Bone marrow (tissue), 2 donors: ENCODE results near the gene CENPB.
A peak's percentile ranks its signal among the peaks of the same experiment; 100 is the strongest.

ENCODE experiments used
- DNase-seq, 2 donors: peaks; one replicate each; lab custom pipeline; 2025; lab: John Stamatoyannopoulos, UW

CENPB gene

DNA sequence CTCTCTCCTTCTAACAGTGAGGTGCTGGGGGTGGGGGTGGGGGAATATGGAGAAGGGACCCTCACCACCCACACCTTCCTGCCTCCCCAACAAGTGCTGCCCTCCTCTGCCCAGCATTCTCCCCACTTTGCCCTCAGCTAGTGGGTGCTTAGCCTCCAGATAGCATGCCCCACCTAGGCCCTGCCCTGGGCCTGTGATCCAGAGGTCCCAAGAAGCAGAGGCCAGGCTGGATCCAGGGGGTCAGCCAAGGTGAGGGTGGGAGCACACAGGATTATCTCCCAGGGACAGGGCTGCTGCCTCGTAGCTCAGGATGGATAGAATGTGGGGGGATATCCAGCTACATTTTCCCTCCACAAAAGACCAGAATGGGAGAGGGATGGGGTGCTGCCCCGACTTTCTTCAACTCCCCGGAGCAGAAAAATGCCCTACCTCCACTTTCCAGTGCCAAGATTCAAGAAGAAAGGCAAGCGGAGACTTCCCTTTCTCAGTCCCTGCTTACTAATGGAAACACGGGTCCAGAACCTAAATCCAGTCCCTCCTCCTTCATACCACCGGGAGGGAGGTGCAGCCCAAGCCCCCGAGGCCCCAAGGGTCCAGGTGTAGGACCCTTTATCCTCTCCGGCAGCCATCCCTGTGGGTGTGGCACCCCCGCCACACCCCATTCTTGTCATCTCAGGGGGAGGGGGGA is 20.0 kb downstream of the CENPB start:
- DNase-seq: no peak

DNA sequence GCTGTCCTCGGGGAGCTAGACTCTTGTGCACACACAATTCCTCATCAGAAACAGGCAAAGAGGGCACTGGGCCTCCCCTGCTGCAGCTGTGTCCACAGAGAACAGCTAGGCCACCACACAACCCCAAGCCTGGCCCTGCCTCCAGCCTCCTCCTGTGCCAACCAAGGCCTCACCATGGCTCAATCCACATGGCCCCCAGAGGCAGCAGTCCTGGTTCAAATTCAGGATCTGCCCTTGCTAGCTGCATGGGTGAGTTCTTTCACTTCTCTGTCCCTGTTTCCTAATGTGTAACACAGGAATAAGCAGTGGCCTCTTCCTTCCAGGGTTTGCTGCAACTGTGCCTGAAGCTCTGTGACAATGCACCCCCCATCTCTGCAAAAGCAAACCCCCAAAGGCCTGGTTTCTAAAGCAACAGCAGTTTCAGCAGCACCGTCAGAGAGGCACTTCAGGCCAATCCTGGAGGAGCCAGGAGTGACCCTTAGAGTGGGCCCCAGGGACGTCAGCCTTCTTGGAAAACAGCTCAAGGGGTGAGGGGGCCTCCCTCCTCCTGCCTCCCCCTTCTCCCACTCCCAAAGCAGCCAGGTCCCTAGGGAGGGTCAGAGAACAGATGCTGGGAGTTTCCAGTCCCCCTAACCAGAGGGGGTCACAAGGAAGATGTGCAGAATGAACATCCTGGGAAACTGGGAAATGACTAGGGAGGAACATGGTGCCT is 21.2 kb downstream of the CENPB start:
- DNase-seq: no peak

DNA sequence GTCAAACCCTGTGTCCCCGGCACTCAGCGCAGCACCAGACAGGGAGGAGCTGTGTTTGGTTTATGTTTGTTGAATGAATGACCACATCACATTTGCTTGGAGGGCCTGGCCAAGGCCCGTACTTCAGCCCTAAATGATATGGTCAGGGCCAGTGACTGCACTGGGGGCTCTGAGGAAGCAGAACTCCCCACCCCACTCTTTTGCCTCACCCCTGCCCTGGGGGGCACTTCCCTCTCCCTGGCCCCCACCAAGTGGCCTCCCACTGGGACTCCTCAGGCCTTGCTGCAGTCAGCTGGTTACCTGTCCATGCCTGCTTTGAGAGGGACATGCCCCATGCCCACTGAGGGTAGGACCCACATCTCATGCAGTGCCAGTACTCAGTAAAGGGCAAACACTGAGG is 21.9 kb downstream of the CENPB start:
- no peak for DNase-seq

DNA sequence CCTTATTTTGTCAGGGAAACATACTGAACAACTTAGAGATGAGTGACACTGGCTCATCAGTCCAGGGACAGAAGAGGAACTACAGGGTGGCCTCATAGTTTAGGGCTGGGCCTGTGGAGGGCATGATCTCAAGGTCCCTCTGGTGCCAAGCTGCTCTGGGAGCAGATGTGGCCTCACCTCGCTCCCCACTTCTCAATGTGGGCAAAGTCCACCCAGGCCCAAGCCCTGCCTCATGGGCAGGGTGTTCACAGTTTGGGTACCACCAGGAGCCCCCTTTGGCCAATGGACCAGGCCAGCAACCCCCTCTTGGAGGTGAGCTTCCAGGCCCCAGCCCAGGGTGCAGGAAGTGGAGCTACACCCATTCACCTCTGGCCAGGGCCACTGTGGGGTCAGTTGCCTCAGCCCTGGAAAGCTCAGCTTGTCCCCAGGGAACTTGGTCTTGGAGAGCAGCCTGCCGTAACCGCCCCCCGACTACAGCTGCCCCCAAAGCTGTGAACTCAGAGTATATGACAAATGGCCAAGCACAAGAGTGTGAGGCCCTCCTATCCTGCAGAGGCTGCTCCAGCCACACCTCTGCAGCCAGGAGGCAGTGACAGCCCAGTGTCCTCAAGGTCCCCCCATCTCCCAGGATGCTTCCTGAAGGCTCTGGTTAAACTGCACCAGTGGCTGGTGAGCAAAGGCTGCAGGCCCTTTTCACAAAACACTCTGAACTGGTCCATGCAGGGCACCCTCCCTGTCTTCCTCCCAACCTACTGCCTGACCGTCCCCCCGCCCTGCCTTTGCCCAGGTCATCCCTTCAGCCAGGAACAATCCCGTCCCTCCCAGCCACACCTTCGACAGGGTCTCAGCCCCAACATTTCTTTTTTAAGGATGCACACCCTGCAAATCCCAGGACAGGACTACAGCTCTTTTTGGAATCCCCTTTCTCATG is 22.6 kb downstream of the CENPB start:
- DNase-seq: no peak

DNA sequence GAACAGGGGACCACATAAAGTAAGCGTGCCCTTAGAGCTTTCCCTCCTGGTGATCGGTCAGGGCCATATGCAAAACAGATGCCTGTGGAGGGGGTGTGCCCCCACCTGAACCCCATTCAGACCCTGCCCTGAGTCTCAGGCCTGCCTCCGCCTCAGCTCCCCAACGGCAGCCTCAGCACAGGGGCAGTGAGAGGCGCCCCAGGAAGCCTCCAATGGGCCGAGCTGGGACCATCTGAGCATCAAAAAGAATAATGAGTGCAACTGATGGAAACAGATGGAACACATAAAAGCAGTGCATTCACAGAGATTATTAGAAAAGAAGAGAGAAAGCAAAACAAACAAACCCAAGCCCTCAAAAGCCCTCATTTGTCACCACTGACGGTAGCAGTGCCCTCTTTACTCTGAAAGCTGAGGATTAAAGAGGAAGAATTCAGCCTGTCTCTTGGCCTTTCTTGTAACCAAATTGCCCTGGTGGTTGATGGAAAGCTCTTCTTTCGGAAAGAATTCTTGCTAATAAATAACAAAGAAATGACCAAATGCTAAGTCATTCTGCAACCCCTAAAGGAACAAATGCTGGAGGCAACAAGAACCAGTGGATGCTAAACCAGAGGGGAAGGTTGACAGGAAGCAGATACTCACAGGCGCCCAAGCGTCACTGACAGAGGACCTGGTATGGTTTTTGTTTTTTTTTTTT is 25.7 kb downstream of the CENPB start:
- DNase-seq: no peak

DNA sequence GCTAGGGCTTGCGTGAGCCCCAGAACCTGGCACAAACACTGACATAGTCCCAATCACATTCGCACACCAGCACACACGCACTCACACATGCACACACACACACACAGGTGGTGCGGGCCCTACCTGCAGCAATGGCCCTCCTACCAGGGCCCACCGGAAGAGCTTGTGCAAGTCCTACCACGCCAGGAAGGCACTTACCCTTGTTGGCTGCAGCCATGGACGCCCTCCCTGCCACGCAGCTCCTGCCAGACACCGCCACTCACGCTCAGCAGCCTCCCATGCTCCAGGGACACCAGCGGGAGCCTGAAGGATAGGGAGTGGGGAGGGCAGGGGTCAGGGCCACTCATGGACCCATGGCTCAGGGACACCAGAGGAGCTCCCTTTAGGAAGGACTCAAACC is 26.7 kb downstream of the CENPB start:
- no peak for DNase-seq

DNA sequence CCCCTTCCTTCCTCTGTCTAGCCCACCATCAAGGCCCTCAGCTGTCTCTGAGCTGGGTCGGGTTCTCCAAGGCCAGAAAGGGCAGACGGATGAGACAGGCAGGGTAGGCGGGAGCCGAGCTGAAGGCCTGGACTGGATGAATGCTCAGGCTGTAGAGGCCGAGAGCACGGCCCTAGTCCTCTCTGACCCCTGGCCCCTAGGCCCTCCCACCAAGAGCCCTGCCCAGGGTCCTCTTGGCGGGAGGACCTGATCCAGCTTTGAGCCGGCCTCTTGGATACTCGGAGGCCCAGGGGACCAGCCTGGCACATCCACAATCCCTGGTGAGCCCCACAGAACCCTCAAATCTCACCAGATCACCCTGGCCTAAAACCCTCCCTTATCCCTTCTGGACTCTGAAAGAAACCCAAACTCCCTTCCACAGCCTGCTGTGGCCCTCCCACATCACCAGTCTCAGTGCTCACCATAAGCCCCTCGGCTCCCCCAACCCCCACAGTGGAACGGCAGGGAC is 27.2 kb downstream of the CENPB start:
- DNase-seq: no peak

DNA sequence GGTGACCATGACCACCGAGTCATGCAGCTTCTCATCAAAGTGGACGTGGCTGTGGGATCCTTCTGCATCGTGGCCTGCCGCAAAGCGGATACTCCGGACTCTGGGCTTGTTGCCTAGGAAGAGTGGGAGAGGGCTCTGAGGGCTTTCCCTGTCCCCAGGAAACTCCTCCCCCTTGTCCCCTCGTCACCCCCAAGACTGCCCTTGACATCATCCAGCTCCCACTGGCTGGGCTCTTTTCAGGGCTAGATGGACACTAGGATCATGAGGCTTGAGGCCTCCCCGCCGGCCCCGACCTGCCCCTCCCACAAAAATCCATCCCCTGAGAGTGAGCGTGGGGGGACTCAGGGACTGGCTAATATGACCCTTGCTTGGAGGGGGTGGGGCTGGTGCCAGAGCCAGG is 28.0 kb downstream of the CENPB start:
- no peak for DNase-seq

DNA sequence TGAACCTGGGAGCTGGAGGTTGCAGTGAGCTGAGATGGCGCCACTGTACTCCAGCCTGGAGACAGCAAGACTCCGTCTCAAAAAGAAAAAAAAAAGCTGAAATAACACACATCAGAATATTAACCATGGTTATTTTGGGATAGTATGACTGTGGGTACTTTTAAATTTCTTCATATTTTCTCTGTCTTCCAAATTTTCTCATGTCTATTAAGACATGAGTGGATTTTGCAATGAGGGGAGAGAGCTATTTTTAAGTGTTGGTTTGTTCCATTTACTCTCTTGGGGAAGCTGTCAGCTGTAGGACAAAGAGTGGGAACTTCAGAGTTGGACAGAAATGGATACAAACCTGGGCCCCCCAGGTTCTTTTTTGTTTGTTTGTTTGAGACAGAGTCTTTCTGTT is 29.3 kb downstream of the CENPB start:
- no peak for DNase-seq

DNA sequence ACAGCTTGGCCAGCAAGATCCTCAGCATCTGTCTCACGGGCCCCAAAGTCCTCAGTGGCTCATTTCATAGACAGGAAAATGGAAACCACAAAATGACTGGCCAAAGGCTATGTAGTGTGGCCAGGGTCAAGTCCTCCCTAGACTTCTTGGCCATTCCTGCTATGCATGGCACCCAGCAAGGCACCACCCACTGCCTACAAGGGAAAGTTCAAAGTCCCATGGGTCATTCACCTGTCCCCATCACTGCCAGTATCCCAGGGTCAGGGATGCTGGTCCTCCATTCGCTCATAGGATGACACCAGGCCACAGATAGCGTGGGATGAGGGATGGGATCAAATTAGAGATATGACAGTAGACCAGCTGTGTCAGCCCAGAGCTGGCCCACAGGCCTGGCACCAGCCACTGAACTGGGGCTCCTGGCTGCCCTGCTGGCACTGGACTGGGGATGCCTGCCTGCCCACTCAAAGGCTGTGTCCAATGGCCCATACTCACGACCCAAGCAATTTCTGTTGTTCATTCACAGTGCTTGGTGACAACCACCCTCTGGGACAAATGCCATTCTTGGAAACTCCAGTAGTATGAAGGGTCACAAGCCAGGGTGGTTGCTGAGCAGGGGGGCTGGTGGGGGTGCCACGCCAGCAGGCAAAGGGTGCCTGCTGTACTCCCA is 30.6 kb downstream of the CENPB start:
- no peak for DNase-seq

DNA sequence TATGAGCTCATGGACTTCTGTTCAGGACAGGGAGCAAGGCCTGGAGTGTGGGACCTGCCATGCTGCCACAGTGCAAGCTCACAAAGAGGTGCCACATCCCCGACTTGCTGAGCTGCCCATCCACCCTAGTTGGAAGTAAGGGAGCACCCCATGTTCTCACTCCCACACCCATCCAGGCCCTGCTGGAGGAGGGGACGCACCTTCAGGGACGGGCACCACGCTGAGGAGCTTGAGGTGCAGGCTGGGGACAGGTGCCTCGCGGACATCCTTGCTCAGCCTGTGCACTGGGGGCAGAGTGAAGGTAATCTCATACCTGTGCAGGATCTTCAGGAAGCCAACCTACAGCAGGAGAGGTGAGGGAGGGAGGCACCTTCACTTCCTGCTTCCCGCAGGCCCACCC is 31.3 kb downstream of the CENPB start:
- DNase-seq: no peak

DNA sequence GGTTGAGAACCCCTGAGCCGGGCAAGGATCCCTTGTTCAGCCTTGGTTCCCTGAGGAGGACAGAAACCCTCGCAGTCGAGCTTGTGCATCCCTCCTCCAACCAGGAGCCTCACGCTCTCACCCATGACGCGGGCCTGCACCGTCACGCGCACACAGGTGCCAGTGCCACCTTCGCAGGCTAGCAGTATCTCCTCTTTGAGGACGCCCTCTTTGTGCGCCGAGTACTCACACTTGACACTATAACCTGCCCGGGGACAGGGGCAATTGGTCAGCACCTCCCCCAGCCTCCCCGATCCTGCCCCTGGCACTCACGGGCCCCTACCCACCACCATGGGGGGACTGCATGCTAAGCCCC is 32.3 kb downstream of the CENPB start:
- DNase-seq: no peak

DNA sequence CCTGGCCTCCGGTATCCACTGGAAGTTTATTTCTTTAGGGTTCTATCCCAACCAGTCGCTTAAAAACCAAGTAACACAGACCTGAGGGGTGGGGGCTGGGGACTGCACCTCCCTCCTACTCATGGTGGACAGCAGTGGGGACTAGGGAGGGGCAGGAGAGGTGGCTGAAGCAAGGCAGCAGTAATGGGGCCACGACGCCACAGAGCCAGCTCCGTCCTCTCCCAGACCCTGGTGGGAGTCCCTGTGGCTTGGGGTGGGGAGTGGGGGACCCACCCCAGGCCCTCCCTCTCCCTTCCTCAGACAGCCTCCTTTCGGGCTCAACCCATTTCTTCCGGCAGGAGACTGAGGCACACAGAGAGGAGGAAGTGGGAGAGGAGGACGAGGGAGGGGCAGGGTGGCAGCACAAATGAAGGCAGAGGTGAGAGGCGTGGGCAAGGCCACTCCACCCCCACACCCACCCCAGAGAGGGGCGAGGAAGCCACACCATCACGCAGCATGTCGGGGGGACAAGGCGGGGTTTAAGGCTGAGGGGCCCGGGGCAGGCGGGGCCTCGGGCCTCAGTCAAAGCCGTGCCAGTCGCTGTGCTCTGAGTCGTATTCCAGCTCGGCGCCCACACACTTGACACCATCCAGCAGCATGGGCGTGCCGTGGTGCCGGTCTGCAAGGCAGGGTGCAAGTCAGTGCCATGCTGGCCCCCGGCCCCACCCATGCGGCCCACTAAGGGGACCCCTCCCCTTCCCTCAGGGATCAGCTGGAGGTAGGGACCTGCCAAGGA is 32.9 kb downstream of the CENPB start:
- no peak for DNase-seq

DNA sequence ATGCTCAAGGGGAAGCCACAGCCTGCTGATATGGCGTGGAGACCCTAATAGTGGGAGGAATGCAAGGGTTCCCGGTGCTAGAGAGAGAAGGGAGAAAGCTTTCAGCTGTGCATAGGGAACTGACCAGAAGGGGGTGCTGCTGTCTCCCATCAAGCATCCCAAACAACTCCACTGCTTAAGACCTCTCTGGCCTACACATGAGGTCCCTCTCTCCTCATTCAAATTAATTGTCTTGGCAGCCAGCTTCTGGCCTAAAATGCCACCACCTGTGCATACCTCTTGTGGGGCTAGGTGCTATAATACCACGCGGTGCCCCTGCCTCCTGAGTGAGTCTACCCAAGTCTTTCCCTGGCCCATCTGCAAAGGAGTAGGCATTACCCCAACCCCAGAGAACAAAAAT is 33.4 kb downstream of the CENPB start:
- peak; percentile 9 to 46 for DNase-seq

DNA sequence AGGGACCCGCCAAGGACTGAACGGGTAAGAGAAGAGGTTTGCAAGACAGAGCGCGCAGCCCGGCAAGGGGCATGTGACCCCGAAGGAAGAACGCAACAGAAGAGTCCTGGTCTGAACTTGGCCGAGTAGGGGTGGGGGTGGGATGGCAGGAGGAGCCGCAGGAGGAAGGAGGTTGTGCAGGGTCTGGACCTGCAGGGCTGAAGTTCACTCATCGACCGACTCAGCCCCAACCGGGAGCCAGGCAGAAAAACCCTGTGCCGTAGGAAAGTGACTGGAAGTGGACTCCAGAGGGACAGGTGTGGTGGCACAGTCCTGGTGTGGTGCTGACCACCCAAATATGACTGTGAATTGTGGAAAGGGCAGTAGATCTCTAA is 34.2 kb downstream of the CENPB start:
- DNase-seq: no peak

DNA sequence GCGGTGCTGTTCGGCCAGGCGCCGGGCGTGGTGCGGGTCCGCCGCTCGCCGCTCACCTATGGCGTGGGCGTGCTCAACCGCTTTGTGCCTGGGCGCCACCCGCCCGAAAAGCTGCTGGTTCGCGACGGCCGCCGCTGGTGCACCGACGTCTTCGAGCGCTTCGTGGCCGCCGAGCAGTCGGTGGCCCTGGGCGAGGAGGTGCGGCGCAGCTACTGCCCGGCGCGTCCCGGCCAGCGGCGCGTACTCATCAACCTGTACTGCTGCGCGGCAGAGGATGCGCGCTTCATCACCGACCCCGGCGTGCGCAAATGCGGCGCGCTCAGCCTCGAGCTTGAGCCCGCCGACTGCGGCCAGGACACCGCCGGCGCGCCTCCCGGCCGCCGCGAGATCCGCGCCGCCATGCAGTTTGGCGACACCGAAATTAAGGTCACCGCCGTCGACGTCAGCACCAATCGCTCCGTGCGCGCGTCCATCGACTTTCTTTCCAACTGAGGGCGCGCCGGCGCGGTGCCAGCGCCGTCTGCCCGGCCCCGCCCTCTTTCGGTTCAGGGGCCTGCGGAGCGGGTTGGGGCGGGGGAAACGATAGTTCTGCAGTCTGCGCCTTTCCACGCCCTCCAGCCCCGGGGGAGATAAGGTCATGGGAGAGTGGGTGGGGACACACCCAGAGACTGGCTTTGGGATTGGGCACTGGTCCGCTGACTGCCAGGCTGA is 34.7 kb downstream of the CENPB start:
- no peak for DNase-seq

DNA sequence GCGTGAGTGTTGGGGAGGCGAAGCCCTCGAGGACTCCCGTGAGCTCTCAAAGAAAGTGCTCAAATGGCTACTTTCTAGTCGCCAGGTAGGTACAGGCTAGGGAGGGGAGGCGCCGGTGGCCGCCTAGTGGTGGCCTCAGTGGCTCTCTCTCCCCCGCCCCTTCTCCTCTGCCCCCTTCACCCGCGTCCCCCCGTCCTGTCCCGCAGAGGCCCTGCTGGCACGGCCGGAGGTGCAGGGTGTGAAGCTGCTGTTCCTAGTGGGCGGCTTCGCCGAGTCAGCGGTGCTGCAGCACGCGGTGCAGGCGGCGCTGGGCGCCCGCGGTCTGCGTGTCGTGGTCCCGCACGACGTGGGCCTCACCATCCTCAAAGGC is 35.2 kb downstream of the CENPB start:
- no peak for DNase-seq

DNA sequence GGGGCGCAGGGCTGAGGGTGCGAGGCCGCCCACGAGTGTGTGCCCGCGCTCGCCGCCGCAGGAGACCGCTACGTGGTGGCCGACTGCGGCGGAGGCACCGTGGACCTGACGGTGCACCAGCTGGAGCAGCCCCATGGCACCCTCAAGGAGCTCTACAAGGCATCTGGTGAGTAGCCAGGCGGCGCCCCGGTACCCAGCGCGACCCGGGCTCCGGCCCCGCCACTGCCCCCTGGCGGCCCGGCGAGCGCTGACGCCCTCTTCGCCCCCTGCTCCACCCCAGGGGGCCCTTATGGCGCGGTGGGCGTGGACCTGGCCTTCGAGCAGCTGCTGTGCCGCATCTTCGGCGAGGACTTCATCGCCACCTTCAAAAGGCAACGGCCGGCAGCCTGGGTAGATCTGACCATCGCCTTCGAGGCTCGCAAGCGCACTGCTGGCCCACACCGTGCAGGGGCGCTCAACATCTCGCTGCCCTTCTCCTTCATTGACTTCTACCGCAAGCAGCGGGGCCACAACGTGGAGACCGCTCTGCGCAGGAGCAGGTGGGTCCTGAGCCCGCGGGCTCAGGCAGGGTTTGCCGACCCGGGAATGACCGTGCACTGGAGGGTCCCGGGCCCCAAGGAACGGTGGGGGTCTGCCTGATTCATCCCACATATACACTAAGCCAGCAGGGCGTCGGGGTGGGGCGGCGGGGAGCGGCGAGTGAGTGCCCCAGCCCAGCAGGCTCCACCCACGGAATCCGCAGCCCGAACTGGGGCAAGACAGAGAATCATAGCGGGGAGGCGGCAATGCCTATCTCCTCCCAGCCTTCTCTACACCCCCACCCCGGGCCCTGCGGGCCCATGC is 36.6 kb downstream of the CENPB start:
- DNase-seq: no peak

DNA sequence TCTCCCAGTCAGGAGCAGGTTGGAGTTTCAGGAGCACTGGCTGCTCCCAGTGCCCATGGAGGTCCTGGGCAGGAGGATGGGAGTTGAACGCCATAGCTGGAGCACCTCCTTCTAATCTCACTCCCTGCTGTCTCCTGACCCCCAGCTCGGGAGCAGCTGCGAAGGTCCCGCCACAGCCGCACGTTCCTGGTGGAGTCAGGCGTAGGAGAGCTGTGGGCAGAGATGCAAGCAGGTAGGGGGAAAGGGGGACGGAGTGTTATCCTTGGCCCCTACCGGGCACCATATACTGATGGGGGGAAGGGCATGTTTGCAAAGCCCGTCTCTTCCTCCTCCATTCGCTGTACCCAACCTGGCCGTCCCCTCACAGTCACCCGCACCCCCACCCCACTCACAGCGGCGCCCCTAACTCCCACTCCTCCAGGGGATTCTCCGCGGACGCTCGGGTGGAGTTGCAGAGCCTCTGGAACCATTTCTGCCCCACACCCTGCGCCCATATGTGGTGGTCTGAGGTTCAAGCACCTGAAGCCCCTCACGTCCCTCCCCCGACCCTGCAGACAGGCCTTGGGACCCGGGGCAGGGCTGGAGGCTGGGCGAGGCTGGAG is 37.4 kb downstream of the CENPB start:
- no peak for DNase-seq
